HepG2 (cell line): ENCODE results near the gene MAPK7.

Experiments
- CEBPB ChIP-seq: IDR thresholded peaks from 2 replicates; pipeline ENCODE4 v1.6.1; 2011; ENCODE audit warnings: low read depth, low read length, improper control_type of control experiment, borderline replicate concordance
- CHD4 ChIP-seq: fragments of 200-600 bp; sonication (generic); IDR thresholded peaks from 2 replicates; pipeline ENCODE4 v1.7.0; 2017; ENCODE audit warnings: mild to moderate bottlenecking, low read length, borderline replicate concordance
- ETV6 ChIP-seq: sonication (generic); formaldehyde crosslinking; conservative IDR thresholded peaks from 2 replicates; pipeline ENCODE4 v1.4.0; 2020; ENCODE audit warnings: missing genetic modification reagents
- FOXA1 ChIP-seq, 2 experiments: fragments of 450-650 bp in 1 of 2; sonication (generic) in 1 of 2; formaldehyde crosslinking in 1 of 2; IDR thresholded peaks; 2 replicates each; pipeline versions ENCODE4 v1.4.0 to v1.6.1; 2016 to 2020; ENCODE audit warnings: missing genetic modification reagents in 1 of 2
- JUN ChIP-seq: sonication (generic); formaldehyde crosslinking; IDR thresholded peaks from 2 replicates; pipeline ENCODE4 v1.4.0; 2020; ENCODE audit warnings: mild to moderate bottlenecking, missing genetic modification reagents
- KLF16 ChIP-seq, 2 experiments: sonication (generic) in 1 of 2; formaldehyde crosslinking in 1 of 2; IDR thresholded peaks; 2 replicates each; pipeline versions ENCODE4 v1.6.1 to v1.8.0; 2016 to 2023; ENCODE audit warnings: missing genetic modification reagents in 2 of 2, missing compliant biosample characterization in 1 of 2
- MAFK ChIP-seq, 2 experiments: IDR thresholded peaks in 1 of 2; conservative IDR thresholded peaks in 1 of 2; 2 replicates each; pipeline ENCODE4 v1.6.1; 2011; ENCODE audit warnings: improper control_type of control experiment in 2 of 2, low read length in 2 of 2
- NRL ChIP-seq: sonication (generic); formaldehyde crosslinking; IDR thresholded peaks from 2 replicates; pipeline ENCODE4 v1.5.0; 2020; ENCODE audit warnings: missing genetic modification reagents, mild to moderate bottlenecking, moderate library complexity, borderline replicate concordance
- TOE1 ChIP-seq: sonication (generic); formaldehyde crosslinking; IDR thresholded peaks from 2 replicates; pipeline ENCODE4 v1.4.0; 2020; ENCODE audit warnings: mild to moderate bottlenecking, missing genetic modification reagents
- ZKSCAN8 ChIP-seq: IDR thresholded peaks from 2 replicates; pipeline ENCODE4 v1.6.1; 2016; ENCODE audit warnings: borderline replicate concordance, missing genetic modification reagents, missing compliant biosample characterization
- TF ChIP-seq, protein P1 (sequence below): sonication (generic); formaldehyde crosslinking; IDR thresholded peaks from 2 replicates; pipeline ENCODE4 v1.5.0; 2020; ENCODE audit warnings: mild to moderate bottlenecking, missing genetic modification reagents, moderate library complexity
- TF ChIP-seq, protein P2 (sequence below): sonication (generic); formaldehyde crosslinking; IDR thresholded peaks from 2 replicates; pipeline ENCODE4 v1.5.1; 2020; ENCODE audit warnings: missing genetic modification reagents, mild to moderate bottlenecking, borderline replicate concordance
- TF ChIP-seq, protein P3 (sequence below), 2 experiments: fragments of 450-650 bp in 1 of 2; sonication (generic) in 1 of 2; formaldehyde crosslinking; IDR thresholded peaks; 2 replicates each; pipeline versions ENCODE4 v1.5.0 to v1.8.0; 2020 to 2022; ENCODE audit warnings: mild to moderate bottlenecking in 1 of 2, missing genetic modification reagents in 1 of 2
- TF ChIP-seq, protein P4 (sequence below): sonication (generic); formaldehyde crosslinking; IDR thresholded peaks from 2 replicates; pipeline ENCODE4 v1.8.0; 2022; ENCODE audit warnings: low read depth, missing genetic modification reagents

DNA sequence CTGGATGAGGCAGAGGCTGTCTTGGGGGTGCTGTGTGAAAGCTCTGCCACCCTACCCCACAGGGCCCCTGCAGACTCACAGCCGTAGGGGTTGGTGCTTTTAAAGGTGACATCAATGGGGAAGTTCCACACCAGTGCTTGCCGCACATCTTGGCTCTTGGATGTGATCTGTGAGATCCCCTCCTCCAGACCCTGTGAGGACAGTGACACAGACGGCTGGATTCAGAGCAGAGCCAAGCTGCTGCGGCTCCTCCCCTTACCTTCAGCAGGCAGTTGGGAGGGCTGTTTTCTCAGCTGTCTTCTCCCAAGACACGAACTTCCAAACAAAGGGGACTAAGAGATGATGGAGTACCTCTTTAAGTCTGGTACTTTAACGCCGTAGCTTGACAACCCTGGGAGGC is 20.5 kb upstream of the MAPK7 start:
- TF ChIP-seq ETV6 (CRISPR knock-in tag) (no peak), MAFK (conservative IDR thresholded peaks at IDR 0.05 in 1 of 2, IDR thresholded peaks at IDR 0.05 in 1 of 2; ENCODE audit: low read length in 2 of 2) (no peak), ZKSCAN8 (no peak), CEBPB (no peak), NRL (CRISPR knock-in tag) (no peak), TOE1 (no peak), JUN (CRISPR knock-in tag) (no peak), FOXA1 (IDR thresholded peaks at IDR 0.05) (no peak), FOXA1 (CRISPR knock-in tag; IDR thresholded peaks at IDR 0.05) (no peak), CHD4 (no peak), KLF16 (CRISPR knock-in tag; IDR thresholded peaks at IDR 0.05) (no peak)
- TF ChIP-seq, protein P1, sequence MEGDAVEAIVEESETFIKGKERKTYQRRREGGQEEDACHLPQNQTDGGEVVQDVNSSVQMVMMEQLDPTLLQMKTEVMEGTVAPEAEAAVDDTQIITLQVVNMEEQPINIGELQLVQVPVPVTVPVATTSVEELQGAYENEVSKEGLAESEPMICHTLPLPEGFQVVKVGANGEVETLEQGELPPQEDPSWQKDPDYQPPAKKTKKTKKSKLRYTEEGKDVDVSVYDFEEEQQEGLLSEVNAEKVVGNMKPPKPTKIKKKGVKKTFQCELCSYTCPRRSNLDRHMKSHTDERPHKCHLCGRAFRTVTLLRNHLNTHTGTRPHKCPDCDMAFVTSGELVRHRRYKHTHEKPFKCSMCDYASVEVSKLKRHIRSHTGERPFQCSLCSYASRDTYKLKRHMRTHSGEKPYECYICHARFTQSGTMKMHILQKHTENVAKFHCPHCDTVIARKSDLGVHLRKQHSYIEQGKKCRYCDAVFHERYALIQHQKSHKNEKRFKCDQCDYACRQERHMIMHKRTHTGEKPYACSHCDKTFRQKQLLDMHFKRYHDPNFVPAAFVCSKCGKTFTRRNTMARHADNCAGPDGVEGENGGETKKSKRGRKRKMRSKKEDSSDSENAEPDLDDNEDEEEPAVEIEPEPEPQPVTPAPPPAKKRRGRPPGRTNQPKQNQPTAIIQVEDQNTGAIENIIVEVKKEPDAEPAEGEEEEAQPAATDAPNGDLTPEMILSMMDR (CRISPR knock-in tag): no peak
- TF ChIP-seq, protein P2, sequence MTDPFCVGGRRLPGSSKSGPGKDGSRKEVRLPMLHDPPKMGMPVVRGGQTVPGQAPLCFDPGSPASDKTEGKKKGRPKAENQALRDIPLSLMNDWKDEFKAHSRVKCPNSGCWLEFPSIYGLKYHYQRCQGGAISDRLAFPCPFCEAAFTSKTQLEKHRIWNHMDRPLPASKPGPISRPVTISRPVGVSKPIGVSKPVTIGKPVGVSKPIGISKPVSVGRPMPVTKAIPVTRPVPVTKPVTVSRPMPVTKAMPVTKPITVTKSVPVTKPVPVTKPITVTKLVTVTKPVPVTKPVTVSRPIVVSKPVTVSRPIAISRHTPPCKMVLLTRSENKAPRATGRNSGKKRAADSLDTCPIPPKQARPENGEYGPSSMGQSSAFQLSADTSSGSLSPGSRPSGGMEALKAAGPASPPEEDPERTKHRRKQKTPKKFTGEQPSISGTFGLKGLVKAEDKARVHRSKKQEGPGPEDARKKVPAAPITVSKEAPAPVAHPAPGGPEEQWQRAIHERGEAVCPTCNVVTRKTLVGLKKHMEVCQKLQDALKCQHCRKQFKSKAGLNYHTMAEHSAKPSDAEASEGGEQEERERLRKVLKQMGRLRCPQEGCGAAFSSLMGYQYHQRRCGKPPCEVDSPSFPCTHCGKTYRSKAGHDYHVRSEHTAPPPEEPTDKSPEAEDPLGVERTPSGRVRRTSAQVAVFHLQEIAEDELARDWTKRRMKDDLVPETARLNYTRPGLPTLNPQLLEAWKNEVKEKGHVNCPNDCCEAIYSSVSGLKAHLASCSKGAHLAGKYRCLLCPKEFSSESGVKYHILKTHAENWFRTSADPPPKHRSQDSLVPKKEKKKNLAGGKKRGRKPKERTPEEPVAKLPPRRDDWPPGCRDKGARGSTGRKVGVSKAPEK (CRISPR knock-in tag): no peak
- TF ChIP-seq, protein P3, sequence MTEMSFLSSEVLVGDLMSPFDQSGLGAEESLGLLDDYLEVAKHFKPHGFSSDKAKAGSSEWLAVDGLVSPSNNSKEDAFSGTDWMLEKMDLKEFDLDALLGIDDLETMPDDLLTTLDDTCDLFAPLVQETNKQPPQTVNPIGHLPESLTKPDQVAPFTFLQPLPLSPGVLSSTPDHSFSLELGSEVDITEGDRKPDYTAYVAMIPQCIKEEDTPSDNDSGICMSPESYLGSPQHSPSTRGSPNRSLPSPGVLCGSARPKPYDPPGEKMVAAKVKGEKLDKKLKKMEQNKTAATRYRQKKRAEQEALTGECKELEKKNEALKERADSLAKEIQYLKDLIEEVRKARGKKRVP (CRISPR knock-in tag; IDR thresholded peaks at IDR 0.05): no peak
- TF ChIP-seq, protein P4, sequence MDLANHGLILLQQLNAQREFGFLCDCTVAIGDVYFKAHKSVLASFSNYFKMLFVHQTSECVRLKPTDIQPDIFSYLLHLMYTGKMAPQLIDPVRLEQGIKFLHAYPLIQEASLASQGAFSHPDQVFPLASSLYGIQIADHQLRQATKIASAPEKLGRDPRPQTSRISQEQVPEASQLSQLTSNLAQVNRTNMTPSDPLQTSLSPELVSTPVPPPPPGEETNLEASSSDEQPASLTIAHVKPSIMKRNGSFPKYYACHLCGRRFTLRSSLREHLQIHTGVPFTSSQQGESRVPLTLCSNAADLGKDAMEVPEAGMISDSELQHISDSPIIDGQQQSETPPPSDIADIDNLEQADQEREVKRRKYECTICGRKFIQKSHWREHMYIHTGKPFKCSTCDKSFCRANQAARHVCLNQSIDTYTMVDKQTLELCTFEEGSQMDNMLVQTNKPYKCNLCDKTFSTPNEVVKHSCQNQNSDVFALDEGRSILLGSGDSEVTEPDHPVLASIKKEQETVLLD (CRISPR knock-in tag): no peak
